G401 (cell line): ENCODE measurements around the gene DOCK8. TPM values are rescaled to one million over a fixed set of nuclear protein-coding genes. Genes with fewer than 3 reads are reported as not detected.

Experiments
- DNase-seq: peaks from one replicate; pipeline ENCODE4 v3.0.0-alpha.2; 2015; ENCODE audit warnings: low spot score
- in situ Hi-C: cut with HindIII; loops from 2 replicates; pipeline ENCODE4 v1.10.0; 2016; ENCODE audit warnings: low sequenced_read_pairs, mixed read lengths
- total RNA-seq: library from RNA; depleted of rRNA; stranded (reverse); fragments of >200 nt; shearing (Covaris generic); gene quantifications from 2 replicates; pipeline ENCODE4 v1.2.3, GENCODE V29; 2014; rRNA removed

The DOCK8 gene
- total RNA-seq, 1 experiment from 2014 or later, result not detected

DNA sequence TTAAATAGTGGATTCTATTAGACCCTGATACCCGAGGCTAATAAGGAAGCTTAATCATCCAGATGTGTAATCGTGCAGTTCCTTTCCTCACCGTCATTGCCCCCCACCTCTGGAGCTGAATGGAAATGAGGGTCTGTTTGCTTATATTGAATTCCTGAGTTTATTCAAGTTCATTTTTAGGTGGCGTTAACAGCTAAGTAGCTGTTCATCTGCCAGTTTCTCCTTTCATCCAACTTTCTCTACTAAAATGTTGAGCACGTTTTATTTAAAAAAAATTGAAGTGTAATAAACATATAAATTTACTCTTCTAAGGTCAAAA lies 291.0 kb downstream of the DOCK8 start:
- in situ Hi-C loops, result no loop called here
- no peak for DNase-seq

DNA sequence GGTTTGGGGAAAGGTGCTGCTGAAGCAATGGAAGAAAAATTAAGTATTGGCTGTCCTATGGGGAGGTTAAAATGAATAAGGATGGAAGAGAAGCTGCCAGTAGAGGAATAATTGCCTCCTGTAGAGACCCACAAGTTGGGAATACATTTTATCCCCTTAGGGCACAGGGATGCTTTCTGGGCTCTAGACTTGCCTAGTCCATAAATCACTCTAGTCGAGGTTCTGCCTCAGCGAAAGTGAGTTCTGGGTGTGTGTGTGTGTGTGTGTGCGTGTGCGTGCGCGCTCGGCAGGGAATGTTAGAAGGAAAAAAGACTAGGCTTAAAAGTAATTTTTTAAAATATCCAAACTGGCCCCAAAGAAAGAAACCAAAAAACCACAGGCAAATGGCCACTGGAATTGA lies 291.6 kb downstream of the DOCK8 start:
- no peak for DNase-seq
- in situ Hi-C loops, result no loop called here

DNA sequence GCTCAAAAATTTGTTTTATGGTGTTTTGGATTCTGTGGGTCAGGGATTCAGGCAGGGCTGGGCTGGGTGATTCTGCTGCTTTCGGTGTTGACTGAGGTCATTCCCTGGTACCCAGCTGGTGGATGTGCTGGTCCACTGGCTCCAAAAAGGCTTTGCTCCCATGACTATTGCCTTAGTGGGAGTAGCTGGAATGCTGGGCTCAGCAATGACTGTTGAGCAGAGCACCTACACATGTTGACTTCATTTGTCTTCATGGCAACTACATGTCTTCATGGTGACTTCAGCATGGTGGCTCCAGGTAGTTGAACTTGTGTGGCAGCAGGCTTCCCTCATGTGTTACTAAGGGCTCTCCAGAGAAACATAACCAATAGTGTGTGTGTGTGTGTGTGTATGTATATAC lies 297.2 kb downstream of the DOCK8 start:
- in situ Hi-C loops, result no loop called here
- DNase-seq, result no peak

DNA sequence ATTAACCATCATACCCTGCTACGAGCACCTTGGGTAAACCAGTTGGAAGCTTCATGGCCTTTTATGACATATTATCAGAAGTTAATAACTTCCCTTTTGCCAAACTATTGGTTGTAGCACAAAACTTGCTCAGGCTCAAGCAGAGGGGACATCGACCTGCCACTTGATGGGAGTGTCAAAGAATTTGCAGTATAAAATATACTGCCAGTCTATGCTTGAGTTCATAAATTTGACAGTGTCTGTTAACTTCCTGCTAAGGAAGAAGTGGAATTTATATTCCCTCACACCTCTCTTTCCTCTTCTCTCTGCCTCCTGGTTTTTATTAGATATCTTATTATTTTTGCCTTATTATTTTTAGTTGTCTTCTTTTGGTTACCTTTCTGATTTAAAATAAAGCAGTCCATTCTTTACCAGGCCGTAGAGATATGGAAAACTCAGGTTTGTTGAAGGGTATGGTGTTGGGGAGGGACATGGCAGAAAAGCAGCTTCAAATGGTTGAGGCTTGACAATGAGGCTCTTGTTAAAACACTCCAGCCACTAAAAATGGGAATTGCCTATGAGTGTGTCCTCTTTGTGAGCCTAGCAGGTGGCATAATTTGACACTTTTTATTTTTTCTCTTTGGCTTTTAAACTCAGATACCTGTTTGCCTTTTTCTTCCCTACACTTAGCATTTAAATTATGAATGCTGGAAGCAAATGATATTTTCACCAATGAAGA lies 298.0 kb downstream of the DOCK8 start:
- in situ Hi-C loops, result no loop called here
- DNase-seq, result no peak

Other genes starting within 250 kb of the DOCK8 start
- gene WASHC1, start 185.4 kb upstream of the DOCK8 start, total RNA-seq, result 3.6 and 4.3 TPM in 2 replicates
- gene FOXD4, start 96.4 kb upstream of the DOCK8 start, total RNA-seq, result not detected in 2 replicates
- 46.2 and 48.3 TPM in 2 replicates for gene ZNG1A, start 35.8 kb upstream of the DOCK8 start, total RNA-seq